Hematopoietic multipotent progenitor cell treated with erythropoietin and hydrocortisone succinate and interleukin-3 and kit ligand, for 17 days (in vitro differentiated cells): ENCODE results near the gene GALNT10.
"Not testable (repeated sequence)": the region's sequence is repeated elsewhere in the genome, so short reads cannot be mapped to it uniquely, and the experiment has no call there.

Experiments used
- DNase-seq: peaks from one replicate; pipeline ENCODE4 v3.0.0-alpha.2; 2015; ENCODE audit warnings: low spot score

GALNT10 gene

GRCh38 chr5:154356020-154356655 lies 165.6 kb downstream of the GALNT10 start:
- no peak for DNase-seq

GRCh38 chr5:154356958-154357357 lies 166.4 kb downstream of the GALNT10 start:
- DNase-seq: no peak

GRCh38 chr5:154358516-154359220 lies 168.1 kb downstream of the GALNT10 start:
- no peak for DNase-seq

GRCh38 chr5:154359221-154359573 lies 168.7 kb downstream of the GALNT10 start:
- DNase-seq: no peak

- not testable (repeated sequence) for DNase-seq
These were observed 169.7 kb downstream of the GALNT10 start for GRCh38 chr5:154360241-154360640.

- DNase-seq: no peak
These were observed 172.9 kb downstream of the GALNT10 start for GRCh38 chr5:154363411-154363810.

GRCh38 chr5:154364771-154365170 lies 174.2 kb downstream of the GALNT10 start:
- DNase-seq: no peak

GRCh38 chr5:154365823-154366222 lies 175.3 kb downstream of the GALNT10 start:
- no peak for DNase-seq

GRCh38 chr5:154366353-154366752 lies 175.8 kb downstream of the GALNT10 start:
- no peak for DNase-seq

- DNase-seq: no peak
These were observed 176.6 kb downstream of the GALNT10 start for GRCh38 chr5:154367101-154367500.

GRCh38 chr5:154368041-154368800 lies 177.7 kb downstream of the GALNT10 start:
- DNase-seq: no peak

- DNase-seq: peak; percentile 27
These were observed 179.1 kb downstream of the GALNT10 start for GRCh38 chr5:154369682-154370081.

GRCh38 chr5:154370119-154370518 lies 179.6 kb downstream of the GALNT10 start:
- DNase-seq: no peak

- DNase-seq: peak; percentile 75
These were observed 180.3 kb downstream of the GALNT10 start for GRCh38 chr5:154370813-154371212.

GRCh38 chr5:154371687-154372086 lies 181.2 kb downstream of the GALNT10 start:
- DNase-seq: peak; percentile 66

GRCh38 chr5:154372661-154373060 lies 182.1 kb downstream of the GALNT10 start:
- DNase-seq: peak; percentile 67

GRCh38 chr5:154373326-154373725 lies 182.8 kb downstream of the GALNT10 start:
- DNase-seq: peak; percentile 42

- peak; percentile 69 for DNase-seq
These were observed 183.2 kb downstream of the GALNT10 start for GRCh38 chr5:154373729-154374179.

- no peak for DNase-seq
These were observed 183.7 kb downstream of the GALNT10 start for GRCh38 chr5:154374264-154374663.

GRCh38 chr5:154375329-154376008 lies 184.9 kb downstream of the GALNT10 start:
- DNase-seq: no peak

GRCh38 chr5:154376481-154376880 lies 185.9 kb downstream of the GALNT10 start:
- no peak for DNase-seq

- DNase-seq: no peak
These were observed 187.4 kb downstream of the GALNT10 start for GRCh38 chr5:154377754-154378533.
